H1 (cell line): ENCODE results near the gene NSUN2. TPM values are rescaled to one million over a fixed set of nuclear protein-coding genes. Genes with fewer than 3 reads are reported as not detected.

Experiments used
- CTCF ChIA-PET: fragments of 300-600 bp; sonication (Branson Sonifier 250); formaldehyde crosslinking; loops from one replicate; lab custom pipeline; 2021; ENCODE audit not compliant: partially characterized antibody; lab: Charles Lee
- POLR2A ChIA-PET: fragments of 300-600 bp; sonication (Branson Sonifier 250); formaldehyde crosslinking; loops from one replicate; lab custom pipeline; 2021; ENCODE audit warnings: inconsistent platforms; ENCODE audit not compliant: partially characterized antibody; lab: Charles Lee
- DNase-seq, 2 experiments: peaks; one replicate each; pipeline versions ENCODE4 v3.0.0 to v3.0.0-alpha.2; 2010 to 2022; ENCODE audit warnings: low spot score in 2 of 2, low read depth in 1 of 2, mixed read lengths in 1 of 2
- FAIRE-seq: peaks from 2 replicates; lab custom pipeline; 2011; peaks lifted over from hg19 to GRCh38; lab: Jason Lieb, UNC
- H2AFZ ChIP-seq: 2 replicates; pipeline ENCODE4 v1.8.1; 2012; ENCODE audit warnings: low read length, inconsistent platforms
- H2AK5ac ChIP-seq: 2 replicates; pipeline ENCODE4 v1.6.1; 2013; ENCODE audit warnings: low read depth, low read length
- H2BK120ac ChIP-seq: replicated peaks from 2 replicates; pipeline ENCODE3; 2013; ENCODE audit warnings: low read depth, low read length, inconsistent platforms
- H2BK12ac ChIP-seq: 2 replicates; pipeline ENCODE4 v1.6.1; 2013; ENCODE audit warnings: low read depth, low read length
- H2BK15ac ChIP-seq: 2 replicates; pipeline ENCODE4 v1.6.1; 2013; ENCODE audit warnings: low read length
- H2BK20ac ChIP-seq: 2 replicates; pipeline ENCODE4 v1.6.1; 2013; ENCODE audit warnings: low read length
- H2BK5ac ChIP-seq: 2 replicates; pipeline ENCODE4 v1.6.1; 2013; ENCODE audit warnings: low read depth, low read length
- H3K14ac ChIP-seq: 2 replicates; pipeline ENCODE4 v1.6.1; 2013; ENCODE audit warnings: inconsistent platforms; ENCODE audit not compliant: insufficient read length
- H3K18ac ChIP-seq: 2 replicates; pipeline ENCODE4 v1.6.1; 2013; ENCODE audit warnings: low read length; ENCODE audit errors: extremely low read depth
- H3K23ac ChIP-seq: 2 replicates; pipeline ENCODE4 v1.6.1; 2013; ENCODE audit warnings: inconsistent platforms; ENCODE audit not compliant: insufficient read length
- H3K23me2 ChIP-seq: 2 replicates; pipeline ENCODE4 v1.6.1; 2013; ENCODE audit warnings: low read depth, low read length
- H3K27ac ChIP-seq: 2 replicates; pipeline ENCODE4 v1.6.1; 2011; ENCODE audit warnings: low read depth, low read length, inconsistent platforms
- H3K27me3 ChIP-seq, 4 experiments: replicated peaks in 1 of 4; 1 replicate in 1 of 4; 2 replicates in 3 of 4; pipeline versions ENCODE4 v1.6.1 to v1.8.1; 2011 to 2013; ENCODE audit warnings: low read length in 3 of 4, mild to moderate bottlenecking in 3 of 4, inconsistent platforms in 2 of 4, mixed read lengths in 2 of 4, moderate library complexity in 1 of 4; ENCODE audit not compliant: control insufficient read depth in 3 of 4, insufficient read depth in 3 of 4; ENCODE audit errors: extremely low read depth in 1 of 4
- H3K36me3 ChIP-seq, 4 experiments: 2 replicates each; pipeline versions ENCODE4 v1.6.1 to v1.8.1; 2011 to 2013; ENCODE audit warnings: mild to moderate bottlenecking in 4 of 4, low read length in 3 of 4, moderate library complexity in 2 of 4, control low read depth in 1 of 4, inconsistent platforms in 1 of 4; ENCODE audit not compliant: insufficient read depth in 4 of 4, control insufficient read depth in 2 of 4
- H3K4ac ChIP-seq: replicated peaks from 2 replicates; pipeline ENCODE3; 2013; ENCODE audit warnings: low read length, low read depth, mixed read lengths, inconsistent platforms; ENCODE audit not compliant: insufficient read length
- H3K4me1 ChIP-seq, 4 experiments: replicated peaks in 1 of 4; 1 replicate in 1 of 4; 2 replicates in 3 of 4; pipeline versions ENCODE4 v1.6.1 to v1.8.1; 2011 to 2013; ENCODE audit warnings: low read length in 3 of 4, inconsistent platforms in 2 of 4, mixed read lengths in 1 of 4; ENCODE audit not compliant: insufficient read depth in 4 of 4, control insufficient read depth in 3 of 4
- H3K4me2 ChIP-seq, 2 experiments: 2 replicates each; pipeline versions ENCODE4 v1.6.1 to v1.8.1; 2011 to 2013; ENCODE audit warnings: low read depth in 2 of 2, low read length in 2 of 2, control low read depth in 1 of 2, inconsistent platforms in 1 of 2, mild to moderate bottlenecking in 1 of 2; ENCODE audit not compliant: insufficient read depth in 1 of 2
- H3K4me3 ChIP-seq, 4 experiments: fragments of 200-600, 300-600 bp in 1 of 4; sonication (generic), shearing (Covaris generic), sonication (Bioruptor Twin) in 1 of 4; 2 replicates each; pipeline versions ENCODE4 v1.5.1 to v1.8.1; 2011 to 2016; ENCODE audit warnings: low read length in 4 of 4, low read depth in 3 of 4, control low read depth in 2 of 4, inconsistent platforms in 2 of 4, mild to moderate bottlenecking in 2 of 4, mixed read lengths in 1 of 4, moderate library complexity in 1 of 4; ENCODE audit not compliant: insufficient read depth in 2 of 4; ENCODE audit errors: extremely low read depth in 1 of 4
- H3K56ac ChIP-seq: replicated peaks from 2 replicates; pipeline ENCODE3; 2013; ENCODE audit warnings: low read depth, mild to moderate bottlenecking, mixed read lengths, low read length, inconsistent platforms; ENCODE audit not compliant: insufficient read length
- H3K79me1 ChIP-seq: 2 replicates; pipeline ENCODE4 v1.6.1; 2013; ENCODE audit warnings: low read depth, low read length, control low read depth
- H3K79me2 ChIP-seq, 2 experiments: 2 replicates each; pipeline versions ENCODE4 v1.6.1 to v1.8.1; 2012 to 2013; ENCODE audit warnings: low read length in 2 of 2, mild to moderate bottlenecking in 2 of 2, inconsistent platforms in 1 of 2; ENCODE audit not compliant: insufficient read depth in 2 of 2, control insufficient read depth in 1 of 2
- H3K9ac ChIP-seq, 4 experiments: replicated peaks in 1 of 4; 1 replicate in 1 of 4; 2 replicates in 3 of 4; pipeline versions ENCODE4 v1.6.1 to v1.8.1; 2011 to 2013; ENCODE audit warnings: low read depth in 3 of 4, low read length in 3 of 4, control low read depth in 2 of 4, mild to moderate bottlenecking in 2 of 4, moderate library complexity in 2 of 4, inconsistent platforms in 1 of 4; ENCODE audit errors: extremely low read depth in 1 of 4
- H3K9me3 ChIP-seq, 2 experiments: 2 replicates each; pipeline versions ENCODE4 v1.6.1 to v1.8.1; 2012 to 2013; ENCODE audit warnings: mild to moderate bottlenecking in 2 of 2, moderate library complexity in 2 of 2, control low read depth in 1 of 2, inconsistent platforms in 1 of 2, low read depth in 1 of 2, low read length in 1 of 2, mixed read lengths in 1 of 2; ENCODE audit not compliant: insufficient read depth in 2 of 2
- H4K20me1 ChIP-seq, 2 experiments: replicated peaks in 1 of 2; 2 replicates each; pipeline versions ENCODE3 to v1.8.1; 2011 to 2013; ENCODE audit warnings: inconsistent platforms in 2 of 2, low read length in 2 of 2, mild to moderate bottlenecking in 1 of 2; ENCODE audit not compliant: insufficient read depth in 2 of 2, control insufficient read depth in 1 of 2
- H4K5ac ChIP-seq: 2 replicates; pipeline ENCODE4 v1.6.1; 2013; ENCODE audit warnings: low read length, low read depth, mixed read lengths, inconsistent platforms; ENCODE audit not compliant: insufficient read length
- H4K8ac ChIP-seq: 2 replicates; pipeline ENCODE4 v1.8.0; 2013; ENCODE audit warnings: mild to moderate bottlenecking, moderate library complexity, low read length, inconsistent platforms; ENCODE audit not compliant: insufficient read depth; ENCODE audit errors: extremely low read depth
- H4K91ac ChIP-seq: replicated peaks from 2 replicates; pipeline ENCODE3; 2013; ENCODE audit warnings: low read length, mixed read lengths, inconsistent platforms; ENCODE audit not compliant: insufficient read length
- NANOG ChIP-seq: IDR thresholded peaks from 2 replicates; pipeline ENCODE4 v1.6.1; 2011; ENCODE audit warnings: low read length, low read depth, mild to moderate bottlenecking, inconsistent platforms; ENCODE audit not compliant: insufficient read depth, poor library complexity, severe bottlenecking
- RXRA ChIP-seq: IDR thresholded peaks from 2 replicates; pipeline ENCODE4 v1.6.1; 2011; ENCODE audit warnings: low read depth, mild to moderate bottlenecking, low read length, moderate library complexity; ENCODE audit not compliant: insufficient read depth
- SRF ChIP-seq: IDR thresholded peaks from 2 replicates; pipeline ENCODE4 v1.6.1; 2011; ENCODE audit warnings: mild to moderate bottlenecking, low read depth, low read length, moderate library complexity
- TBP ChIP-seq: IDR thresholded peaks from 2 replicates; pipeline ENCODE4 v1.6.1; 2011; ENCODE audit warnings: low read depth, low read length, improper control_type of control experiment
- WGBS, 2 experiments: shearing (Covaris generic) in 1 of 2; methylation state at CpG; one replicate each; pipeline versions ENCODE4 v1.1.6 to v1.1.7; 2013 to 2015; ENCODE audit warnings: low lambda C conversion rate in 2 of 2, mixed read lengths in 2 of 2, inconsistent platforms in 1 of 2, low coverage in 1 of 2, missing lambda C conversion rate in 1 of 2; ENCODE audit not compliant: insufficient replicate concordance in 2 of 2, insufficient coverage in 1 of 2, insufficient read length in 1 of 2; ENCODE audit errors: extremely low coverage in 1 of 2, missing lambda C conversion rate in 1 of 2; 5-methylcytosine and 5-hydroxymethylcytosine counted together
- polyA plus RNA-seq, 7 experiments: library from polyadenylated mRNA; depleted of rRNA in 3 of 7; stranded (reverse) in 5 of 7; unstranded in 2 of 7; fragments of >200 nt in 5 of 7; fragments of 200-250 nt in 2 of 7; gene quantifications; 1 replicate in 5 of 7; 2 replicates in 1 of 7; 4 replicates in 1 of 7; pipeline versions ENCODE4 v1.2.1 to v1.2.3, GENCODE V29; 2011 to 2013; ENCODE audit warnings: missing spikeins in 2 of 7, mixed read lengths in 2 of 7
- total RNA-seq: library from RNA; stranded (reverse); fragmentation: NEBNext Ultra II Directional; extraction: Animal tissue kit (Norgen Biotek cat#: 25700); gene quantifications from 2 replicates; pipeline ENCODE4 v1.2.1, GENCODE V29; 2021

NSUN2 gene
- total and polyA plus RNA-seq, 2 of the 8 experiments (the other 6 are each of a cell fraction or from before 2014, with no cell fraction given): 47.3 to 94.7 TPM

- Histone ChIP-seq H3K23me2 (peaks cover 3% of the 10 kb centered on the region; the same call in 1 of the 2 replicates), H3K79me1 (no peaks in the 10 kb centered on the region), H3K4ac (no peak overlapping the region), H3K18ac (no peak overlapping the region), H3K23ac (no peak overlapping the region), H2BK5ac (no peak overlapping the region), H3K4me3 (no peak overlapping the region), H3K14ac (no peak overlapping the region), H4K8ac (no peak overlapping the region), H2BK120ac (no peak overlapping the region), H2BK12ac (no peak overlapping the region), H3K36me3 (peaks cover 0 to 2% (median 0%) of the 10 kb centered on the region in 4 experiments; a peak in 1 of 8 replicates), H3K9ac (no peak overlapping the region), H4K91ac (no peak overlapping the region), H4K5ac (no peak overlapping the region), H3K27me3 (no peaks in the 10 kb centered on the region; a peak in 1 of 7 replicates), H4K20me1 (peaks cover 0 to 2% of the 10 kb centered on the region in 2 experiments), H3K9me3 (peaks cover 11% of the 10 kb centered on the region in 2 experiments; a peak in 3 of 4 replicates), H2AFZ (no peak overlapping the region), H2BK15ac (no peak overlapping the region), H3K4me1 (no peaks in the 10 kb centered on the region), H2BK20ac (no peak overlapping the region), H3K27ac (no peak overlapping the region), H3K56ac (no peak overlapping the region), H3K4me2 (no peak overlapping the region), H2AK5ac (no peak overlapping the region), H3K79me2 (no peaks in the 10 kb centered on the region)
- WGBS, 2 experiments: 72% methylated on average over 6 of the region's 6 CpGs; no CpG with 5 or more reads in 1 of the 2 experiments
- FAIRE-seq (no peak), DNase-seq (no peak)
- ChIA-PET CTCF (no interaction called here), POLR2A (interaction anchor here (1.3 to 1.5 kb wide), 2 partner anchors 8 to 48 kb away, joined by 5 to 6 read pairs; partner anchors contain the start of genes NSUN2 and SRD5A1)
- no peak for TF ChIP-seq NANOG
- TF ChIP-seq SRF: no peak
- TF ChIP-seq TBP: no peak
- no peak for TF ChIP-seq RXRA
Measured at GRCh38 chr5:6680922-6681321, 48.1 kb upstream of the NSUN2 start.
